B cell (primary cell): Measurements from ENCODE around the gene DLX2. TPM values are rescaled to one million over a fixed set of nuclear protein-coding genes. Genes with fewer than 3 reads are reported as not detected.

ENCODE experiments used
- ATAC-seq: fragments of 200-7000 bp; cut with Tn5 transposase; one replicate; pipeline ENCODE4 v1.10.0; 2021; ENCODE audit warnings: low read depth, mild to moderate bottlenecking, moderate number of reproducible peaks, moderate library complexity
- CTCF ChIA-PET: fragments of 350-600 bp; sonication (Branson Sonifier 250); formaldehyde crosslinking; loops from one replicate; lab custom pipeline; 2021; ENCODE audit warnings: antibody characterized with exemption, inconsistent platforms; lab: Charles Lee
- POLR2A ChIA-PET: fragments of 350-600 bp; sonication (Branson Sonifier 250); formaldehyde crosslinking; loops from one replicate; lab custom pipeline; 2021; ENCODE audit warnings: antibody characterized with exemption; lab: Charles Lee
- DNase-seq: peaks from one replicate; pipeline ENCODE4 v3.0.0; 2013
- H2AFZ ChIP-seq: 2 replicates; pipeline ENCODE4 v1.6.1; 2012; ENCODE audit warnings: mild to moderate bottlenecking, low read depth, low read length; ENCODE audit not compliant: insufficient read depth, poor library complexity, severe bottlenecking
- H3K27ac ChIP-seq, 2 donors: 1 replicate in 1 of 2; 2 replicates in 1 of 2; pipeline ENCODE4 v1.5.1; 2012 to 2013; ENCODE audit warnings: low read length in 2 of 2, mild to moderate bottlenecking in 2 of 2, moderate library complexity in 1 of 2
- H3K27me3 ChIP-seq, 4 experiments: fragments of 200-600 bp in 1 of 4; sonication (generic) in 1 of 4; replicated peaks in 1 of 4; 1 replicate in 2 of 4; 2 replicates in 2 of 4; pipeline versions ENCODE4 v1.6.1 to v1.7.0; 2013 to 2016; ENCODE audit warnings: low read length in 3 of 4, mild to moderate bottlenecking in 2 of 4, mixed read lengths in 1 of 4, moderate library complexity in 1 of 4; ENCODE audit not compliant: insufficient read depth in 4 of 4, control insufficient read depth in 3 of 4; ENCODE audit errors: control extremely low read depth in 1 of 4
- H3K36me3 ChIP-seq, 2 experiments: replicated peaks in 1 of 2; 1 replicate in 1 of 2; 2 replicates in 1 of 2; pipeline versions ENCODE4 v1.6.1 to v1.7.1; 2013; ENCODE audit warnings: low read length in 1 of 2; ENCODE audit not compliant: insufficient read depth in 2 of 2, control insufficient read depth in 1 of 2; ENCODE audit errors: control extremely low read depth in 1 of 2, extremely low read depth in 1 of 2
- H3K4me1 ChIP-seq, 2 donors: fragments of 200-600 bp in 1 of 2; sonication (generic) in 1 of 2; 1 replicate in 1 of 2; 2 replicates in 1 of 2; pipeline versions ENCODE4 v1.5.1 to v1.6.1; 2013 to 2017; ENCODE audit warnings: low read length in 2 of 2; ENCODE audit not compliant: control insufficient read depth in 2 of 2, insufficient read depth in 2 of 2
- H3K4me2 ChIP-seq: replicated peaks from 2 replicates; pipeline ENCODE3; 2012; ENCODE audit warnings: mild to moderate bottlenecking, low read depth, low read length; ENCODE audit not compliant: poor library complexity, severe bottlenecking
- H3K4me3 ChIP-seq, 5 experiments: fragments of 200-600 bp in 1 of 5; sonication (generic) in 1 of 5; 1 replicate in 3 of 5; 2 replicates in 2 of 5; pipeline versions ENCODE4 v1.5.1 to v1.7.0; 2011 to 2016; ENCODE audit warnings: low read length in 4 of 5, mild to moderate bottlenecking in 4 of 5, low read depth in 2 of 5, control low read depth in 1 of 5, moderate library complexity in 1 of 5; ENCODE audit not compliant: insufficient read depth in 1 of 5; ENCODE audit errors: control extremely low read depth in 1 of 5, extremely low read depth in 1 of 5
- H3K79me2 ChIP-seq: fragments of 200-600 bp; sonication (generic); one replicate; pipeline ENCODE4 v1.6.0; 2016; ENCODE audit warnings: low read length; ENCODE audit not compliant: control insufficient read depth, insufficient read depth
- H3K9ac ChIP-seq: fragments of 200-600 bp; sonication (generic); 2 replicates; pipeline ENCODE4 v1.6.1; 2017; ENCODE audit warnings: mild to moderate bottlenecking, low read length, moderate library complexity
- H3K9me3 ChIP-seq, 3 donors: one replicate each; pipeline versions ENCODE4 v1.6.1 to v1.7.1; 2013; ENCODE audit warnings: low read length in 2 of 3; ENCODE audit not compliant: control insufficient read depth in 2 of 3, insufficient read depth in 1 of 3; ENCODE audit errors: control extremely low read depth in 1 of 3
- H4K20me1 ChIP-seq: 2 replicates; pipeline ENCODE4 v1.6.0; 2012; ENCODE audit warnings: mild to moderate bottlenecking, low read length; ENCODE audit not compliant: insufficient read depth, control insufficient read depth, poor library complexity, severe bottlenecking
- H3K27ac Mint-ChIP-seq: one replicate; pipeline ENCODE4 v1.8.0; 2021; ENCODE audit warnings: mixed read lengths
- H3K27me3 Mint-ChIP-seq: one replicate; pipeline ENCODE4 v1.8.0; 2021; ENCODE audit warnings: mixed read lengths
- H3K4me1 Mint-ChIP-seq: one replicate; pipeline ENCODE4 v1.8.0; 2021; ENCODE audit warnings: mixed read lengths
- H3K4me3 Mint-ChIP-seq: one replicate; pipeline ENCODE4 v1.8.0; 2021; ENCODE audit warnings: mixed read lengths
- H3K9me3 Mint-ChIP-seq: one replicate; pipeline ENCODE4 v1.8.0; 2022; ENCODE audit warnings: mixed read lengths; ENCODE audit not compliant: insufficient read depth
- CTCF ChIP-seq: fragments of 200-600 bp; IDR thresholded peaks from one replicate; pipeline ENCODE4 v1.8.0; 2022; ENCODE audit warnings: antibody characterized with exemption, mild to moderate bottlenecking
- EZH2 ChIP-seq: IDR thresholded peaks from 2 replicates; pipeline ENCODE4 v1.6.1; 2012; ENCODE audit warnings: borderline replicate concordance, low read depth, mild to moderate bottlenecking, moderate library complexity, low read length; ENCODE audit not compliant: insufficient read depth, poor library complexity, severe bottlenecking
- WGBS: methylation state at CpG from one replicate; pipeline ENCODE4 v1.1.5; 2013; ENCODE audit warnings: missing lambda C conversion rate; ENCODE audit not compliant: insufficient coverage; 5-methylcytosine and 5-hydroxymethylcytosine counted together
- intact Hi-C: fragments of 100-400 bp; cut with micrococcal nuclease; formaldehyde crosslinking; loops from one replicate; pipeline ENCODE4 v1.10.0; 2022
- polyA plus RNA-seq: library from polyadenylated mRNA; depleted of rRNA; stranded (reverse); fragments of >200 nt; gene quantifications from 2 replicates; pipeline ENCODE4 v1.2.3, GENCODE V29; 2012
- total RNA-seq, 2 donors: library from RNA; stranded (reverse); fragments of 120-200 nt in 1 of 2; gene quantifications; 1 replicate in 1 of 2; 2 replicates in 1 of 2; pipeline versions ENCODE4 v1.2.3 to v1.2.4, GENCODE V29; 2013 to 2022

The DLX2 gene
- total and polyA plus RNA-seq, 2 donors (not counting 1 experiment from before 2014, with no cell fraction given), result 0.13 to 0.52 TPM

DNA sequence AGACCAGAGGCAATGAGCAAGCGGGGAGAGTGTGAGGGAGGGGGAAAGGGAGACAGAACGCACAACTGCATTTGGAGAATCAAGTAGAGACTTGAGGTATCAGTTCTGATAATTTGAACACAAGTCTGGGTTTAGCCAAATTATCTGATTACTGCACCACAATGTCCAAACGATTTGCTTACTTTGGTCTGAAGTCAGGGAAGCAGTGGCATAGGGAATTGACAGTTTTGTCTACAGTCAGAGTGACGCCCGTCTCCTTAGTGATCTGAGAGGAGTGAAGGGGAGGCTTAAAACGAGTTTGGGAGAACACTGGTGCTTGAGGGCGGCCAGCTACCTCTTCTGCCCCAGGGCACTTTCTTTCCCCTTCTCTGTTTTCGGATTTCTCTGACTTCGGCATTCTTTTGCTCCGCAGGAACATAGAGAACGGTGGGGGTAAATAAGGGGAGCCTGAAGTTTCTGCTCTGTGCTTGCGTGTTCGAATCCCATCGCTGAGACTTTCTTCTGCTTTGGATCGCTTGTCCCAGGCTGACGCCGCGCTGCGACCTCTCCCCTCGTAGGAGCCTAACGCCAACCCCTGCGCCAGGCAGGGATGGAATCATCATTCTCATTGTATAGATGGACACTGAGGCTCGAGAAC lies 2.9 kb upstream of the DLX2 start:
- TF ChIP-seq CTCF (no peak), EZH2 (no peak)
- ChIA-PET CTCF (interaction anchor here (0.7 to 7.3 kb wide), 8 partner anchors 8 to 1177 kb away, joined by 3 to 58 read pairs (median 6); partner anchors contain the start of genes DLX1 and GORASP2), POLR2A (no interaction called here)
- ATAC-seq (no peak), DNase-seq (no peak)
- no peaks in the 10 kb centered on the region for H3K79me2 ChIP-seq
- H3K4me1 Mint-ChIP-seq, result peaks cover 40% of the 10 kb centered on the region
- H2AFZ ChIP-seq, result no peak overlapping the region
- H3K4me1 ChIP-seq, result peaks cover 53 to 69% of the 10 kb centered on the region in 2 donors
- no peaks in the 10 kb centered on the region for H3K36me3 ChIP-seq
- H3K4me3 Mint-ChIP-seq, result no peak overlapping the region
- no peak overlapping the region for H3K9ac ChIP-seq
- H3K27me3 ChIP-seq, result peaks cover 0 to 98% (median 80%) of the 10 kb centered on the region in 4 experiments
- intact Hi-C loops, result loop anchor here (10.0 kb wide), 1 partner anchor 329 kb away; no protein-coding TSS in a partner anchor
- peaks cover 6% of the 10 kb centered on the region for H4K20me1 ChIP-seq
- H3K4me2 ChIP-seq, result no peak overlapping the region
- H3K9me3 ChIP-seq, result peaks cover 0 to 86% (median 11%) of the 10 kb centered on the region in 3 donors
- H3K27ac Mint-ChIP-seq, result peak overlapping the region; percentile 32
- 19% methylated on average over 18 of the region's 23 CpGs for WGBS
- H3K27me3 Mint-ChIP-seq, result peaks cover 65% of the 10 kb centered on the region
- no peak overlapping the region for H3K27ac ChIP-seq
- no peak overlapping the region for H3K4me3 ChIP-seq
- H3K9me3 Mint-ChIP-seq, result no peaks in the 10 kb centered on the region
